BJ (cell line): ENCODE data around the gene WDR90. TPM values are rescaled to one million over a fixed set of nuclear protein-coding genes. Genes with fewer than 3 reads are reported as not detected.

Source experiments
- CTCF ChIA-PET: fragments of 350-600 bp; formaldehyde crosslinking; extraction: SDS; loops from one replicate; lab custom pipeline; 2021; ENCODE audit warnings: antibody characterized with exemption, inconsistent platforms; lab: Yijun Ruan, JAX
- POLR2A ChIA-PET: fragments of 300-600 bp; sonication (Branson Sonifier 250); formaldehyde crosslinking; extraction: SDS; loops from one replicate; lab custom pipeline; 2021; ENCODE audit warnings: antibody characterized with exemption; lab: Charles Lee
- DNase-seq: peaks from one replicate; pipeline ENCODE4 v3.0.0-alpha.2; 2011; ENCODE audit warnings: low read depth
- H3K27me3 ChIP-seq: 2 replicates; pipeline ENCODE4 v1.6.0; 2011; ENCODE audit warnings: low read length; ENCODE audit not compliant: control insufficient read depth, insufficient read depth
- H3K36me3 ChIP-seq: 2 replicates; pipeline ENCODE4 v1.5.1; 2011; ENCODE audit warnings: low read length; ENCODE audit not compliant: control insufficient read depth, insufficient read depth
- H3K4me3 ChIP-seq: 2 replicates; pipeline ENCODE4 v1.5.1; 2011; ENCODE audit warnings: low read depth, mild to moderate bottlenecking, control low read depth, low read length
- polyA plus RNA-seq: library from polyadenylated mRNA; depleted of rRNA; stranded (reverse); fragments of >200 nt; gene quantifications from 2 replicates; pipeline ENCODE4 v1.2.3, GENCODE V29; 2011
- TF ChIP-seq, protein P1 (sequence below): IDR thresholded peaks from 2 replicates; pipeline ENCODE4 v1.5.1; 2011; ENCODE audit warnings: low read depth, mild to moderate bottlenecking, control low read depth, inconsistent platforms, low read length, moderate library complexity; ENCODE audit not compliant: insufficient read depth

Gene WDR90
- polyA plus RNA-seq, 1 experiment: 10.0 TPM

DNA sequence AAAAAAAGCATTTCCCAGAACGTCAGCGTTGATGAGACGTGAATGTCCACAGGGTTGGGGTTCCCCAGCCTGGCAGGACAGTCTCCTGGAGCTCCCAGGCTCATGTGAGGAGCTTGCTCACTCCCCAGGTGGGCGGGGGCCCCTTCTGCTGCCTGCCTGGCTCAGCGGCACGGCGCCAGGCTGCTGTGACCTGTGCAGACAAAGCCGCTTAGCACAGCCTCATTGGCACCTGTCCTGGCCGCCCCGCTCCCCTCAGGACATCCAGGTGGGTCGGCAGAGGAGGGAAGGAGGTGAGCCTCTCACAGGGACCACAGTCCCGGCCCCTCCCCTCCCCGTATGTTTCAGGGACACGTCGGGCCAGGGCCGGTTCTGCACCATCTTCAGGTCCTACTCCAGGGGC is 31.3 kb upstream of the WDR90 start:
- H3K36me3 ChIP-seq: peaks cover 1% of the 10 kb centered on the region; the same call in 1 of the 2 replicates
- H3K27me3 ChIP-seq: no peaks in the 10 kb centered on the region
- POLR2A ChIA-PET: no interaction called here
- H3K4me3 ChIP-seq: no peak overlapping the region
- TF ChIP-seq, protein P1, sequence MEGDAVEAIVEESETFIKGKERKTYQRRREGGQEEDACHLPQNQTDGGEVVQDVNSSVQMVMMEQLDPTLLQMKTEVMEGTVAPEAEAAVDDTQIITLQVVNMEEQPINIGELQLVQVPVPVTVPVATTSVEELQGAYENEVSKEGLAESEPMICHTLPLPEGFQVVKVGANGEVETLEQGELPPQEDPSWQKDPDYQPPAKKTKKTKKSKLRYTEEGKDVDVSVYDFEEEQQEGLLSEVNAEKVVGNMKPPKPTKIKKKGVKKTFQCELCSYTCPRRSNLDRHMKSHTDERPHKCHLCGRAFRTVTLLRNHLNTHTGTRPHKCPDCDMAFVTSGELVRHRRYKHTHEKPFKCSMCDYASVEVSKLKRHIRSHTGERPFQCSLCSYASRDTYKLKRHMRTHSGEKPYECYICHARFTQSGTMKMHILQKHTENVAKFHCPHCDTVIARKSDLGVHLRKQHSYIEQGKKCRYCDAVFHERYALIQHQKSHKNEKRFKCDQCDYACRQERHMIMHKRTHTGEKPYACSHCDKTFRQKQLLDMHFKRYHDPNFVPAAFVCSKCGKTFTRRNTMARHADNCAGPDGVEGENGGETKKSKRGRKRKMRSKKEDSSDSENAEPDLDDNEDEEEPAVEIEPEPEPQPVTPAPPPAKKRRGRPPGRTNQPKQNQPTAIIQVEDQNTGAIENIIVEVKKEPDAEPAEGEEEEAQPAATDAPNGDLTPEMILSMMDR: no peak
- CTCF ChIA-PET: no interaction called here
- DNase-seq: no peak

DNA sequence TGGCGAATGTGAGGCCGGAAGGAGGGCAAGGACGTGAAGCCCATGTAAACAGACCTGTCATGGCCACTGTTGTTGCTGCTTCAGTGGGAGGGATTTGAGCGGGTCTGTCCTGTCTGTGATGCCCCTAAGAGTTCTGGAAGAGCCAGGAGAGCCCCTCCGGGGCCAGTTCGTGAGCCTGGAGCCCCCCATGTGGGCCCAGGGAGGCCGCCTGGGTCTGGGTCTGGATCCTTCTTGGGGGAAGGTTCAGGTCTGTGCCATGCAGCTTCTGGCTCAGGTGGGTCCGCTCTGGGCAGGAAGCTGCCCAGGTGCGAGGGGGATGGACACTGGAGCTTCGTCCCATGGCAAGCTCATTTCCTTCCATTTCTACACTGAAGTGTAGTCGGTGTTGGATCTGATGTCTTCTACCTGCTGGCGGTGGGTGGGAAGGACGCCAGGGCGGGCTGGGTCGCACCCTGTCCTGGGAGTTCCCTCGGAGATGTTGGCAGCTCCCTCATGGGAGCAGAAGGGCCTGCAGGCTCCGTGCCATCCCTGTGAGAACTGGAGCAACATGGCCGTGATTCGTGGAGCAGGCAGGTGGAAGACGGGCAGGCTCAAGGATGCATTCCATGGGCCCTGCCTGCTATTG is 29.6 kb upstream of the WDR90 start:
- H3K4me3 ChIP-seq: no peak overlapping the region
- no peaks in the 10 kb centered on the region for H3K27me3 ChIP-seq
- CTCF ChIA-PET: no interaction called here
- DNase-seq: no peak
- H3K36me3 ChIP-seq: peaks cover 1% of the 10 kb centered on the region; the same call in 1 of the 2 replicates
- TF ChIP-seq, protein P1: no peak
- POLR2A ChIA-PET: no interaction called here

DNA sequence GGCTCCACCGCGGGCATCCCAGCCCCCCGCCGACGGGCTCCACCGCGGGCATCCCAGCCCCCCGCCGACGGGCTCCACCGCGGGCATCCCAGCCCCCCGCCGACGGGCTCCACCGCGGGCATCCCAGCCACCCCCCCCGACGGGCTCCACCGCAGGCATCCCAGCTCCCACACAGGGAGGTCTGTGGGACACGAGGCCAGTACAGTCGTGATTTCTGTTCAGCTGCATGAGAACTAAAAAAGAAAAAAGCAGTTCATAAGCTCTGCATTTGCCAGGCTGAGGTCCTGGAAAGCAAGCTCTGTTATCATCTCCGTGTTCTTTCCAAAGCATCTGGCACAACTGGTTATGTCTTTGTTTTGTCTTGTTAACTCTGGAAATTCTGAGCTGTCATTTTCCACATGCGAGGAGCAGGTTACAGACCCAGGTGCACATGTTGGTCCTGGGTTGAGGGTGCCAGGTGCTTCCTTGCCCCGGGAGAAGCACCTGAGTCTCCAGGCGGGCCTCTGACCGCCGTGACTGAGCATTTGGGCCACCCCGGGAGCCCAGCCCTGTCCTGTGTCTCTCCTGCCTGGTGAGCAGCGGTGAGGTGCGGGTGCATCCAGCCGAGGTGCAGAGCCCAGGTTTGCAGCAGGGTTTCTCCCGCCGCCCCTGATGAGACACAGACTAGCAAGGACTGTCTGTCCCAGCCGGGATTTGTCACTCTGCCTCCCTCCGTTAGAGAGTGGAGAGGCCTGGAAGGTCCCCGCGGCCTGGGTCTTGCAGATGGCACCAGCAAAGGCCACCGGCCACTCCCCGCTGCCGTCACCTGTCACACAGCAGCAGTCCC is 28.3 kb upstream of the WDR90 start:
- ChIA-PET CTCF (interaction anchor here (1.0 to 1.6 kb wide), 2 partner anchors 35 to 74 kb away, joined by 3 read pairs; no protein-coding TSS in a partner anchor), POLR2A (no interaction called here)
- TF ChIP-seq, protein P1: no peak
- DNase-seq: no peak
- H3K36me3 ChIP-seq: peaks cover 1% of the 10 kb centered on the region; the same call in 1 of the 2 replicates
- H3K4me3 ChIP-seq: no peak overlapping the region
- no peaks in the 10 kb centered on the region for H3K27me3 ChIP-seq

DNA sequence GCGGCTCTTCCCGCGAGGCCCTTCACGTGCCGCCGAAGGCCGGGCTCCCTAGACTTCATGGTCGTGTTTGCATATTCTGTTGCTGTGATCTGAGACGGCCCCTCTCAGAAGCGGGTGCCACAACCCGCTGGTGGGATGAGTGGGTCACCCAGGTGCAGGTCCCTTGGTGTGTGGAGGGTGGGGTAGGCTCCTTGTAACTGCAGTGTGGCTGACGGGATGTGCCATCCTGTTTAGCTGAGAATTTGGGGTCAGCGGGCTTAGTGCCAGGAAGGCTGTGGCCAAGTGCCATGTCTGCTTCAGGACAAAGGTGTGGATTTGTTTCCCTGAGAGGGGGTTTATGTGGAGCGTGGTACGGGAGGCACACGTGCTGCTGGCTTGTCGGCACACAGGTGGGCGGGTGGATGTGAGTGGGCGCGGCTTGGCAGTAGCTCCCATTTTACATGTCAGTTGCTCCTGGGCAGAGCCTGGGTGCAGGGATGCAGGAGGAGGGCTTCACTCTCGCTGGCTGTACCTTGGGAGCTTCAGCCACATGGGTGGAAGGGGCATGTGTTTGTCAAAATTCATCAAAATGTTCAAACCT is 27.5 kb upstream of the WDR90 start:
- TF ChIP-seq, protein P1: no peak
- ChIA-PET POLR2A (no interaction called here), CTCF (interaction anchor here (1.0 to 1.7 kb wide), 3 partner anchors 21 to 75 kb away, joined by 3 to 5 read pairs (median 3); no protein-coding TSS in a partner anchor)
- DNase-seq: no peak
- Histone ChIP-seq H3K27me3 (no peaks in the 10 kb centered on the region), H3K36me3 (peaks cover 1% of the 10 kb centered on the region; the same call in 1 of the 2 replicates), H3K4me3 (no peak overlapping the region)

DNA sequence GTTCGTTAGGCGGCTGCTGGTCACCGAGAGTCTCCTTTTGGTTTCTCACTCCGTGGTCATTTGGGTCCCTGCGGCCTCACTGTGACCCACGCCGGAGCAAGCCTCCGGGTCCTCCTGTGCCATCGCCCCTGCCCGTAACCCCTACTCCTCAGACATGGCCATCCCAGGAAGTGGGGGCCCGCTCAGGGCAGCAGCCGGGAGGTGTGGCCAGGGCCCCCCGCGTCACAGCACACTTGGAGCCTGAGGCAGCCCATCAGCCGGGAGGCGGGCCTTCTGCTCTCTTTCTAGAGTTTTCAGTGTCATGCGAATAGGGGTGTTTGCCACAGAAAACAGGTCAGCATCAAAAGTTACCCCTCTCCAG is 26.3 kb upstream of the WDR90 start:
- H3K36me3 ChIP-seq: peaks cover 3% of the 10 kb centered on the region
- TF ChIP-seq, protein P1: no peak
- no peak for DNase-seq
- H3K27me3 ChIP-seq: no peaks in the 10 kb centered on the region
- ChIA-PET CTCF (interaction anchor here (1.7 kb wide), 1 partner anchor 22 kb away, joined by 5 read pairs; no protein-coding TSS in a partner anchor), POLR2A (no interaction called here)
- H3K4me3 ChIP-seq: no peak overlapping the region
